Erythroblast (primary cell): Measurements from ENCODE around the gene CLDN24.

Experiments
- GATA1 ChIP-seq: IDR thresholded peaks from 2 replicates; pipeline ENCODE4 v1.6.1; 2011; ENCODE audit warnings: low read depth, mild to moderate bottlenecking, control low read depth, low read length, moderate library complexity
- POLR2A ChIP-seq: IDR thresholded peaks from 2 replicates; pipeline ENCODE4 v1.6.1; 2011; ENCODE audit warnings: mild to moderate bottlenecking, low read length

DNA sequence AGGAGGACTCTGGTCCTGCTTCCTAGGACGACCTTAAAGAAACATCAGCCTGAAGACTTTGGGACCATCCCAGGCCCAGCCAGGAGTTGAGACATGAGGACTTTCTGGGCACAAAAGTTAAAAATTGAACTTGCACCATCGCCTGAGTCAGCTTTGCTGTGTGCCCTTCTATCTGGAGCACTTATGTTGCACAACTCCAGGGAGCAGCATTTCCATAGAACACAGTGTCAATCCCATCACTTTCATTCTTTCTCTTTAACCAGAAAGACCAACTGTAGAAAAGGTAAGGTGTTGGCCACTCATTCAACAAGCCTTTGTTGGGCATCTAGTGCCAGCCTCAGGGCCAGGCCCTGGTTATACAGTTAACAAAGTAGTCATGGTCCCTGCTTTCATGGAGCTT is 8.6 kb upstream of the CLDN24 start:
- TF ChIP-seq POLR2A = no peak
- TF ChIP-seq GATA1 = no peak
